Right renal pelvis (tissue), 4 donors: ENCODE measurements around the gene PON3. TPM values are rescaled to one million over a fixed set of nuclear protein-coding genes. Genes with fewer than 3 reads are reported as not detected.

Experiments used
- DNase-seq, 4 donors: peaks; one replicate each; pipeline ENCODE4 v3.0.0-alpha.2; 2013; ENCODE audit warnings: low read depth in 4 of 4, low spot score in 3 of 4, missing footprints in 1 of 4
- polyA plus RNA-seq, 4 donors: library from polyadenylated mRNA; unstranded; fragments of 120-200 nt; gene quantifications; one replicate each; pipeline ENCODE4 v1.2.1, GENCODE V29; 2013; ENCODE audit not compliant: insufficient read length in 4 of 4

The PON3 gene
- polyA plus RNA-seq, 4 donors: 0.82 to 3.1 (median 1.5) TPM

GRCh38 chr7:95312561-95312960, 83.6 kb downstream of the PON3 start:
- DNase-seq: no peak

- no peak for DNase-seq
Measured at GRCh38 chr7:95311389-95311788, 84.8 kb downstream of the PON3 start.

GRCh38 chr7:95309951-95310350, 86.2 kb downstream of the PON3 start:
- no peak for DNase-seq

Other genes starting within 250 kb of the PON3 start
- under 1 TPM; 0.34 to 0.55 (median 0.43) TPM for gene PON1, start 71.8 kb downstream of the PON3 start, polyA plus RNA-seq
- gene PON2, start 38.7 kb upstream of the PON3 start, polyA plus RNA-seq: 100 to 1,000 TPM; 123 to 214 (median 177) TPM
- gene ASB4, start 89.6 kb upstream of the PON3 start, polyA plus RNA-seq: under 1 TPM; 0.08 to 0.24 (median 0.15) TPM
- 10 to 100 TPM; 17.9 to 28.7 (median 20.4) TPM for gene PDK4, start 200.1 kb upstream of the PON3 start, polyA plus RNA-seq